ENCODE measurements around the gene DLGAP4.
"Not testable (repeated sequence)": the region's sequence is repeated elsewhere in the genome, so short reads cannot be mapped to it uniquely, and the experiment has no call there.

DLGAP4 gene

GRCh38 chr20:36550790-36551299 is 244.7 kb downstream of the DLGAP4 start:
- no peak overlapping the region for H3K4me3 ChIP-seq (replicated peaks; ENCODE audit: low read depth, low read length)
- DNase-seq (ENCODE audit: extremely low read depth, insufficient read length): no peak
- no peaks in the 10 kb centered on the region for H3K36me3 ChIP-seq (ENCODE audit: control insufficient read depth, insufficient read depth, low read length)
- TF ChIP-seq, protein P1, sequence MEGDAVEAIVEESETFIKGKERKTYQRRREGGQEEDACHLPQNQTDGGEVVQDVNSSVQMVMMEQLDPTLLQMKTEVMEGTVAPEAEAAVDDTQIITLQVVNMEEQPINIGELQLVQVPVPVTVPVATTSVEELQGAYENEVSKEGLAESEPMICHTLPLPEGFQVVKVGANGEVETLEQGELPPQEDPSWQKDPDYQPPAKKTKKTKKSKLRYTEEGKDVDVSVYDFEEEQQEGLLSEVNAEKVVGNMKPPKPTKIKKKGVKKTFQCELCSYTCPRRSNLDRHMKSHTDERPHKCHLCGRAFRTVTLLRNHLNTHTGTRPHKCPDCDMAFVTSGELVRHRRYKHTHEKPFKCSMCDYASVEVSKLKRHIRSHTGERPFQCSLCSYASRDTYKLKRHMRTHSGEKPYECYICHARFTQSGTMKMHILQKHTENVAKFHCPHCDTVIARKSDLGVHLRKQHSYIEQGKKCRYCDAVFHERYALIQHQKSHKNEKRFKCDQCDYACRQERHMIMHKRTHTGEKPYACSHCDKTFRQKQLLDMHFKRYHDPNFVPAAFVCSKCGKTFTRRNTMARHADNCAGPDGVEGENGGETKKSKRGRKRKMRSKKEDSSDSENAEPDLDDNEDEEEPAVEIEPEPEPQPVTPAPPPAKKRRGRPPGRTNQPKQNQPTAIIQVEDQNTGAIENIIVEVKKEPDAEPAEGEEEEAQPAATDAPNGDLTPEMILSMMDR (IDR thresholded peaks at IDR 0.05; ENCODE audit: insufficient read depth, low read length, poor library complexity, severe bottlenecking): no peak
- H3K27me3 ChIP-seq (replicated peaks; ENCODE audit: control insufficient read depth, insufficient read depth, low read length): no peaks in the 10 kb centered on the region

DNA sequence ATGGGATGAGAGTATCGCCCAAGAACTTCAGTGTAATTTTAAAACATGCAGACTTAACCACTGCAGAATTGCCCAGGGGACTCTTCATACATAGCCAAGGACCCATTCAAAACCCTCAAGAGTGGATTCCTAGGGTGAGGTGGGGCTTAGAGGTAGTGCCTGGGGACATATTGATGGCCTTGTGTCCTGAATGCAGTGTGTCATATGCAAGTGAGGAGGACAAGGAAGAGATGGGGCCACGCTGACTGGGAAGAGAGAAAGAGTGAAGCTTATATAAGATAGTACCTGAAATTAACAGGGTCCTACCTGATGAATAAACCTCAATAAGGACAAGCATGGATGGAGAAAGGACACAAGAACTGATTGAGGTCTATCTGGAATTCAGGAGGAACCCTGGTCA is 249.1 kb downstream of the DLGAP4 start:
- Histone ChIP-seq H3K36me3 (ENCODE audit: control insufficient read depth, insufficient read depth, low read length) (no peaks in the 10 kb centered on the region), H3K4me3 (replicated peaks; ENCODE audit: low read depth, low read length) (no peak overlapping the region), H3K27me3 (replicated peaks; ENCODE audit: control insufficient read depth, insufficient read depth, low read length) (no peaks in the 10 kb centered on the region)
- no peak for DNase-seq (ENCODE audit: extremely low read depth, insufficient read length)
- TF ChIP-seq, protein P1 (IDR thresholded peaks at IDR 0.05; ENCODE audit: insufficient read depth, low read length, poor library complexity, severe bottlenecking): no peak

- DNase-seq (ENCODE audit: extremely low read depth, insufficient read length): no peak
- TF ChIP-seq, protein P1 (IDR thresholded peaks at IDR 0.05; ENCODE audit: insufficient read depth, low read length, poor library complexity, severe bottlenecking): no peak
- Histone ChIP-seq H3K36me3 (ENCODE audit: control insufficient read depth, insufficient read depth, low read length) (no peaks in the 10 kb centered on the region), H3K27me3 (replicated peaks; ENCODE audit: control insufficient read depth, insufficient read depth, low read length) (no peaks in the 10 kb centered on the region), H3K4me3 (replicated peaks; ENCODE audit: low read depth, low read length) (no peak overlapping the region)
These were observed 256.6 kb downstream of the DLGAP4 start for GRCh38 chr20:36562724-36563123.

- Histone ChIP-seq H3K4me3 (replicated peaks; ENCODE audit: low read depth, low read length) (no peak overlapping the region), H3K36me3 (ENCODE audit: control insufficient read depth, insufficient read depth, low read length) (no peaks in the 10 kb centered on the region), H3K27me3 (replicated peaks; ENCODE audit: control insufficient read depth, insufficient read depth, low read length) (no peaks in the 10 kb centered on the region)
- TF ChIP-seq, protein P1 (IDR thresholded peaks at IDR 0.05; ENCODE audit: insufficient read depth, low read length, poor library complexity, severe bottlenecking): no peak
- no peak for DNase-seq (ENCODE audit: extremely low read depth, insufficient read length)
These were observed 257.2 kb downstream of the DLGAP4 start for GRCh38 chr20:36563374-36563773.

- H3K36me3 ChIP-seq (ENCODE audit: control insufficient read depth, insufficient read depth, low read length); DNase-seq (ENCODE audit: extremely low read depth, insufficient read length); H3K4me3 ChIP-seq (replicated peaks; ENCODE audit: low read depth, low read length); H3K27me3 ChIP-seq (replicated peaks; ENCODE audit: control insufficient read depth, insufficient read depth, low read length): not testable (repeated sequence)
These were observed 258.1 kb downstream of the DLGAP4 start for GRCh38 chr20:36564078-36564725.

DNA sequence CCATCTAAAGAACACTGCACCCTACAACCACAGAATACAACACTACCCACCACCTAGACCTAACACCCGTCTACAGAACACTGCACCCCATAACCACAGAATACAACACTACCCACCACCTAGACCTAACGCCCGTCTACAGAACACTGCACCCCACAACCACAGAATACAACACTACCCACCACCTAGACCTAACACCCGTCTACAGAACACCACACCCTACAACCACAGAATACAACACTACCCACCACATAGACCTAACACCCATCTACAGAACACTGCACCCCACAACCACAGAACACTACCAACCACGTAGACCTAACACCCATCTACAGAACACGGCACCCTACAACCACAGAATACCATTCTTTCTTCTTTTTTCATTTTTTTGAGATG is 258.6 kb downstream of the DLGAP4 start:
- not testable (repeated sequence) for H3K4me3 ChIP-seq (replicated peaks; ENCODE audit: low read depth, low read length); H3K36me3 ChIP-seq (ENCODE audit: control insufficient read depth, insufficient read depth, low read length); DNase-seq (ENCODE audit: extremely low read depth, insufficient read length); H3K27me3 ChIP-seq (replicated peaks; ENCODE audit: control insufficient read depth, insufficient read depth, low read length)

GRCh38 chr20:36565520-36565919 is 259.4 kb downstream of the DLGAP4 start:
- no peak overlapping the region for H3K4me3 ChIP-seq (replicated peaks; ENCODE audit: low read depth, low read length)
- TF ChIP-seq, protein P1 (IDR thresholded peaks at IDR 0.05; ENCODE audit: insufficient read depth, low read length, poor library complexity, severe bottlenecking): no peak
- no peaks in the 10 kb centered on the region for H3K27me3 ChIP-seq (replicated peaks; ENCODE audit: control insufficient read depth, insufficient read depth, low read length)
- H3K36me3 ChIP-seq (ENCODE audit: control insufficient read depth, insufficient read depth, low read length): no peaks in the 10 kb centered on the region
- DNase-seq (ENCODE audit: extremely low read depth, insufficient read length): no peak
